Measurements from ENCODE around the gene RNF222. TPM values are rescaled to one million over a fixed set of nuclear protein-coding genes. Genes with fewer than 3 reads are reported as not detected.

The RNF222 gene
- total RNA-seq, 1 donor from 2014 or later: not detected

GRCh38 chr17:8413328-8413727 lies 15.7 kb upstream of the RNF222 start:
- Histone ChIP-seq H3K79me2 (ENCODE audit: insufficient read depth, low read length) (no peaks in the 10 kb centered on the region), H3K27me3 (ENCODE audit: insufficient read depth, low read length) (peaks cover 31% of the 10 kb centered on the region), H4K20me1 (ENCODE audit: insufficient read depth, low read length) (no peaks in the 10 kb centered on the region), H3K9ac (ENCODE audit: low read length) (no peak overlapping the region), H3K27ac (ENCODE audit: low read depth, low read length) (no peak overlapping the region), H3K36me3 (ENCODE audit: insufficient read depth, low read length) (no peaks in the 10 kb centered on the region), H3K4me3 (ENCODE audit: insufficient read depth, low read depth, low read length) (no peak overlapping the region), H3K4me2 (ENCODE audit: low read length) (no peak overlapping the region), H3K4me1 (ENCODE audit: insufficient read depth, low read length) (peaks cover 3% of the 10 kb centered on the region), H2AFZ (ENCODE audit: low read depth, low read length) (no peak overlapping the region), H3K9me3 (ENCODE audit: insufficient read depth, low read depth, low read length) (no peaks in the 10 kb centered on the region)
- DNase-seq (ENCODE audit: low read depth) (no peak), FAIRE-seq (no peak)
- H3K4me1 Mint-ChIP-seq (ENCODE audit: low read depth, unreplicated experiment): no peaks in the 10 kb centered on the region
- H3K36me3 Mint-ChIP-seq (ENCODE audit: low read depth, unreplicated experiment): no peaks in the 10 kb centered on the region
- no peak overlapping the region for H3K27ac Mint-ChIP-seq (ENCODE audit: unreplicated experiment)
- no peak for TF ChIP-seq EZH2 (IDR thresholded peaks at IDR 0.05; ENCODE audit: insufficient read depth, low read length)
- TF ChIP-seq CTCF (IDR thresholded peaks at IDR 0.05; ENCODE audit: insufficient read depth, low read depth, low read length): no peak
- H3K27me3 Mint-ChIP-seq (ENCODE audit: low read depth, unreplicated experiment): peaks cover 28% of the 10 kb centered on the region
- no peaks in the 10 kb centered on the region for H3K9me3 Mint-ChIP-seq (ENCODE audit: unreplicated experiment)
- H3K4me3 Mint-ChIP-seq (ENCODE audit: unreplicated experiment): no peak overlapping the region

GRCh38 chr17:8412089-8412488 lies 14.5 kb upstream of the RNF222 start:
- Histone ChIP-seq H3K9me3 (ENCODE audit: insufficient read depth, low read depth, low read length) (no peaks in the 10 kb centered on the region), H3K79me2 (ENCODE audit: insufficient read depth, low read length) (no peaks in the 10 kb centered on the region), H3K4me3 (ENCODE audit: insufficient read depth, low read depth, low read length) (no peak overlapping the region), H3K4me2 (ENCODE audit: low read length) (no peak overlapping the region), H4K20me1 (ENCODE audit: insufficient read depth, low read length) (no peaks in the 10 kb centered on the region), H3K27ac (ENCODE audit: low read depth, low read length) (no peak overlapping the region), H2AFZ (ENCODE audit: low read depth, low read length) (no peak overlapping the region), H3K9ac (ENCODE audit: low read length) (no peak overlapping the region), H3K36me3 (ENCODE audit: insufficient read depth, low read length) (no peaks in the 10 kb centered on the region), H3K4me1 (ENCODE audit: insufficient read depth, low read length) (peaks cover 3% of the 10 kb centered on the region), H3K27me3 (ENCODE audit: insufficient read depth, low read length) (peaks cover 19% of the 10 kb centered on the region)
- Mint-ChIP-seq H3K36me3 (ENCODE audit: low read depth, unreplicated experiment) (no peaks in the 10 kb centered on the region), H3K27ac (ENCODE audit: unreplicated experiment) (no peak overlapping the region), H3K27me3 (ENCODE audit: low read depth, unreplicated experiment) (peaks cover 21% of the 10 kb centered on the region), H3K4me3 (ENCODE audit: unreplicated experiment) (no peak overlapping the region), H3K9me3 (ENCODE audit: unreplicated experiment) (no peaks in the 10 kb centered on the region), H3K4me1 (ENCODE audit: low read depth, unreplicated experiment) (no peaks in the 10 kb centered on the region)
- no peak for DNase-seq (ENCODE audit: low read depth)
- FAIRE-seq: no peak
- TF ChIP-seq EZH2 (IDR thresholded peaks at IDR 0.05; ENCODE audit: insufficient read depth, low read length) (no peak), CTCF (IDR thresholded peaks at IDR 0.05; ENCODE audit: insufficient read depth, low read depth, low read length) (no peak)

GRCh38 chr17:8410883-8411238 lies 13.2 kb upstream of the RNF222 start:
- H3K4me2 ChIP-seq (ENCODE audit: low read length): no peak overlapping the region
- no peak overlapping the region for H3K4me3 Mint-ChIP-seq (ENCODE audit: unreplicated experiment)
- H3K4me1 ChIP-seq (ENCODE audit: insufficient read depth, low read length): peaks cover 3% of the 10 kb centered on the region
- no peaks in the 10 kb centered on the region for H3K79me2 ChIP-seq (ENCODE audit: insufficient read depth, low read length)
- H4K20me1 ChIP-seq (ENCODE audit: insufficient read depth, low read length): no peaks in the 10 kb centered on the region
- no peaks in the 10 kb centered on the region for H3K9me3 Mint-ChIP-seq (ENCODE audit: unreplicated experiment)
- H3K27ac Mint-ChIP-seq (ENCODE audit: unreplicated experiment): no peak overlapping the region
- no peak overlapping the region for H2AFZ ChIP-seq (ENCODE audit: low read depth, low read length)
- H3K9me3 ChIP-seq (ENCODE audit: insufficient read depth, low read depth, low read length): no peaks in the 10 kb centered on the region
- no peak for DNase-seq (ENCODE audit: low read depth)
- peaks cover 17% of the 10 kb centered on the region for H3K27me3 Mint-ChIP-seq (ENCODE audit: low read depth, unreplicated experiment)
- H3K4me3 ChIP-seq (ENCODE audit: insufficient read depth, low read depth, low read length): no peak overlapping the region
- peaks cover 8% of the 10 kb centered on the region for H3K27me3 ChIP-seq (ENCODE audit: insufficient read depth, low read length)
- H3K9ac ChIP-seq (ENCODE audit: low read length): no peak overlapping the region
- no peak for FAIRE-seq
- TF ChIP-seq EZH2 (IDR thresholded peaks at IDR 0.05; ENCODE audit: insufficient read depth, low read length) (no peak), CTCF (IDR thresholded peaks at IDR 0.05; ENCODE audit: insufficient read depth, low read depth, low read length) (no peak)
- H3K27ac ChIP-seq (ENCODE audit: low read depth, low read length): no peak overlapping the region
- no peaks in the 10 kb centered on the region for H3K36me3 Mint-ChIP-seq (ENCODE audit: low read depth, unreplicated experiment)
- H3K4me1 Mint-ChIP-seq (ENCODE audit: low read depth, unreplicated experiment): no peaks in the 10 kb centered on the region
- no peaks in the 10 kb centered on the region for H3K36me3 ChIP-seq (ENCODE audit: insufficient read depth, low read length)
